PC-3 (cell line): ENCODE results near the gene APOBEC3A. TPM values are rescaled to one million over a fixed set of nuclear protein-coding genes. Genes with fewer than 3 reads are reported as not detected.
A peak's percentile ranks its signal among the peaks of the same experiment; 100 is the strongest.

ENCODE experiments used
- ATAC-seq: fragments of 200-7000 bp; cut with Tn5 transposase; 2 replicates; pipeline ENCODE4 v1.9.1; 2020; ENCODE audit warnings: mild to moderate bottlenecking, moderate library complexity
- BruUV-seq: library from RNA; stranded (reverse); fragments of 400-500 nt; replicated peaks from 2 replicates; lab custom pipeline; 2021; lab: Mats Ljungman, UMichigan
- CTCF ChIA-PET: fragments of 300-600 bp; sonication (Branson Sonifier 250); formaldehyde crosslinking; loops from one replicate; lab custom pipeline; 2022; ENCODE audit warnings: antibody characterized with exemption; lab: Charles Lee
- POLR2A ChIA-PET: fragments of 300-600 bp; sonication (Branson Sonifier 250); formaldehyde crosslinking; loops from one replicate; lab custom pipeline; 2022; ENCODE audit warnings: antibody characterized with exemption; ENCODE audit not compliant: unreplicated experiment; lab: Charles Lee
- DNase-seq: peaks from one replicate; pipeline ENCODE4 v3.0.0-alpha.2; 2015
- H2AFZ ChIP-seq: fragments of 300-600 bp; sonication (generic); 2 replicates; pipeline ENCODE4 v1.6.0; 2016; ENCODE audit warnings: antibody characterized with exemption, low read length
- H3F3A ChIP-seq: fragments of 300-600 bp; sonication (generic); one replicate; pipeline ENCODE4 v1.6.0; 2017; ENCODE audit warnings: antibody characterized with exemption, low read length, control low read depth, mild to moderate bottlenecking; ENCODE audit not compliant: unreplicated experiment
- H3K27ac ChIP-seq: fragments of 300-600 bp; sonication (generic); 2 replicates; pipeline ENCODE4 v1.5.1; 2016; ENCODE audit warnings: mild to moderate bottlenecking, low read length
- H3K27me3 ChIP-seq: fragments of 300-600 bp; sonication (generic); 2 replicates; pipeline ENCODE4 v1.6.1; 2016; ENCODE audit warnings: low read length, mixed read lengths
- H3K36me3 ChIP-seq: fragments of 300-600 bp; sonication (generic); 2 replicates; pipeline ENCODE4 v1.6.1; 2016; ENCODE audit warnings: low read depth, mixed run types, low read length, mixed read lengths
- H3K4me1 ChIP-seq: fragments of 300-600 bp; sonication (generic); 2 replicates; pipeline ENCODE4 v1.5.1; 2016; ENCODE audit warnings: low read length; ENCODE audit not compliant: insufficient read depth
- H3K4me2 ChIP-seq: fragments of 300-600 bp; sonication (generic); 2 replicates; pipeline ENCODE4 v1.6.0; 2016; ENCODE audit warnings: low read length
- H3K4me3 ChIP-seq: fragments of 300-600 bp; sonication (generic); 2 replicates; pipeline ENCODE4 v1.5.1; 2016; ENCODE audit warnings: mild to moderate bottlenecking, low read length, mixed read lengths
- H3K79me2 ChIP-seq: fragments of 300-600 bp; sonication (generic); 2 replicates; pipeline ENCODE4 v1.6.1; 2017; ENCODE audit warnings: low read length, mixed read lengths
- H3K9ac ChIP-seq: fragments of 300-600 bp; sonication (generic); 2 replicates; pipeline ENCODE4 v1.6.0; 2016; ENCODE audit warnings: mild to moderate bottlenecking, low read length
- H3K9me2 ChIP-seq: fragments of 300-600 bp; sonication (generic); replicated peaks from 2 replicates; pipeline ENCODE4 v1.6.1; 2016; ENCODE audit warnings: mixed run types, low read length, mixed read lengths
- H3K9me3 ChIP-seq: fragments of 300-600 bp; sonication (generic); 2 replicates; pipeline ENCODE4 v1.6.1; 2016; ENCODE audit warnings: low read length, mixed read lengths
- H4K20me1 ChIP-seq: fragments of 300-600 bp; sonication (generic); 2 replicates; pipeline ENCODE4 v1.6.1; 2016; ENCODE audit warnings: low read length, mixed read lengths
- CTCF ChIP-seq: fragments of 300-600 bp; sonication (generic); conservative IDR thresholded peaks from 2 replicates; pipeline ENCODE4 v1.5.1; 2017; ENCODE audit warnings: antibody characterized with exemption, low read depth, mild to moderate bottlenecking, low read length
- EZH2 ChIP-seq: fragments of 300-600 bp; sonication (generic); IDR thresholded peaks from one replicate; pipeline ENCODE4 v1.6.1; 2017; ENCODE audit warnings: antibody characterized with exemption, mild to moderate bottlenecking, low read length; ENCODE audit not compliant: unreplicated experiment
- EZH2phosphoT487 ChIP-seq: fragments of 300-600 bp; sonication (generic); IDR thresholded peaks from 2 replicates; pipeline ENCODE4 v1.6.1; 2018; ENCODE audit warnings: mild to moderate bottlenecking, antibody characterized with exemption, low read length, borderline replicate concordance
- intact Hi-C: fragments of 100-400 bp; cut with micrococcal nuclease; formaldehyde crosslinking; loops from 2 replicates; pipeline ENCODE4 v1.9.0; 2023
- total RNA-seq: library from RNA; depleted of rRNA; stranded (reverse); fragments of >200 nt; gene quantifications from 2 replicates; pipeline ENCODE4 v1.2.3, GENCODE V29; 2014

Gene APOBEC3A
- total RNA-seq, 1 experiment from 2014 or later: not detected

GRCh38 chr22:38924347-38924952, 33.0 kb upstream of the APOBEC3A start:
- H3K9ac ChIP-seq: peak overlapping the region; percentile 80

GRCh38 chr22:38925571-38926041, 31.8 kb upstream of the APOBEC3A start:
- no peak for TF ChIP-seq CTCF
- no peak for TF ChIP-seq EZH2
- no peak for TF ChIP-seq EZH2phosphoT487
- ATAC-seq: no peak
- Histone ChIP-seq H3K27me3 (no peaks in the 10 kb centered on the region), H3K9ac (no peak overlapping the region), H3K79me2 (no peaks in the 10 kb centered on the region), H3K27ac (peak overlapping the region; percentile 99; the same call in 1 of the 2 replicates), H4K20me1 (no peaks in the 10 kb centered on the region), H3K9me3 (no peaks in the 10 kb centered on the region), H3K36me3 (no peaks in the 10 kb centered on the region), H3K4me3 (no peak overlapping the region), H2AFZ (no peak overlapping the region), H3K4me1 (peaks cover 40% of the 10 kb centered on the region), H3F3A (peaks cover 6% of the 10 kb centered on the region), H3K9me2 (no peaks in the 10 kb centered on the region), H3K4me2 (peak overlapping the region; percentile 97; the same call in 1 of the 2 replicates)
- no TSS peak for BruUV-seq
- DNase-seq: peak; percentile 52
- intact Hi-C loops: loop anchor here (2.0 to 10.0 kb wide), 2 partner anchors 53 to 59 kb away; partner anchors contain the start of genes APOBEC3B and CBX6
- CTCF ChIA-PET: no interaction called here
- POLR2A ChIA-PET: no interaction called here

More at GRCh38 chr22:38924347-38924952, 33.0 kb upstream of the APOBEC3A start:
- ATAC-seq (peak; percentile 66), DNase-seq (peak; percentile 93)
- H3F3A ChIP-seq: peaks cover 6% of the 10 kb centered on the region
- H3K4me1 ChIP-seq: peaks cover 40% of the 10 kb centered on the region
- ChIA-PET POLR2A (no interaction called here), CTCF (interaction anchor here (0.5 to 1.0 kb wide), 3 partner anchors 52 to 392 kb away, joined by 3 to 9 read pairs (median 3); no protein-coding TSS in a partner anchor)
- peak overlapping the region; percentile 99 for H3K27ac ChIP-seq
- intact Hi-C loops: loop anchor here (2.0 to 10.0 kb wide), 2 partner anchors 52 to 60 kb away; partner anchors contain the start of genes APOBEC3B and CBX6
- peak overlapping the region; percentile 63 for H2AFZ ChIP-seq
- no peaks in the 10 kb centered on the region for H4K20me1 ChIP-seq
- no peaks in the 10 kb centered on the region for H3K9me2 ChIP-seq
- no peaks in the 10 kb centered on the region for H3K27me3 ChIP-seq
- TF ChIP-seq EZH2phosphoT487 (no peak), CTCF (no peak)
- no peaks in the 10 kb centered on the region for H3K36me3 ChIP-seq
- TSS peak; percentile 93 for BruUV-seq
- H3K9me3 ChIP-seq: no peaks in the 10 kb centered on the region
- no peaks in the 10 kb centered on the region for H3K79me2 ChIP-seq
- H3K4me2 ChIP-seq: peak overlapping the region; percentile 97
- peak overlapping the region; percentile 69 for H3K4me3 ChIP-seq
